Parathyroid adenoma (tissue), 2 donors: Measurements from ENCODE around the gene NLGN1.
A peak's percentile ranks its signal among the peaks of the same experiment; 100 is the strongest.
"Not testable (repeated sequence)": the region's sequence is repeated elsewhere in the genome, so short reads cannot be mapped to it uniquely, and the experiment has no call there.

Experiments
- H2AFZ ChIP-seq: fragments of 300-600 bp; sonication (generic); one replicate; pipeline ENCODE4 v1.7.0; 2017; ENCODE audit warnings: antibody characterized with exemption, mild to moderate bottlenecking
- H3K27ac ChIP-seq: fragments of 300-600 bp; sonication (generic); one replicate; pipeline ENCODE4 v1.7.0; 2017
- H3K27me3 ChIP-seq: fragments of 300-600 bp; sonication (generic); one replicate; pipeline ENCODE4 v1.7.0; 2017; ENCODE audit warnings: low read length; ENCODE audit not compliant: control insufficient read depth, insufficient read depth
- H3K36me3 ChIP-seq: fragments of 300-600 bp; sonication (generic); one replicate; pipeline ENCODE4 v1.7.0; 2017; ENCODE audit warnings: low read length; ENCODE audit not compliant: control insufficient read depth, insufficient read depth
- H3K4me1 ChIP-seq: fragments of 300-600 bp; sonication (generic); one replicate; pipeline ENCODE4 v1.7.0; 2017; ENCODE audit warnings: control low read depth
- H3K4me2 ChIP-seq: fragments of 300-600 bp; sonication (generic); one replicate; pipeline ENCODE4 v1.7.0; 2017; ENCODE audit warnings: low read length
- H3K4me3 ChIP-seq: fragments of 300-600 bp; sonication (generic); one replicate; pipeline ENCODE4 v1.7.0; 2017; ENCODE audit warnings: low read depth, low read length
- H3K79me2 ChIP-seq: fragments of 300-600 bp; sonication (generic); one replicate; pipeline ENCODE4 v1.7.0; 2017; ENCODE audit warnings: control low read depth
- H3K9ac ChIP-seq: fragments of 300-600 bp; sonication (generic); one replicate; pipeline ENCODE4 v1.7.0; 2017; ENCODE audit warnings: mild to moderate bottlenecking
- H3K9me3 ChIP-seq: fragments of 300-600 bp; sonication (generic); one replicate; pipeline ENCODE4 v1.7.0; 2017; ENCODE audit warnings: low read length; ENCODE audit not compliant: control insufficient read depth
- CTCF ChIP-seq: fragments of 300-600 bp; sonication (generic); IDR thresholded peaks from one replicate; pipeline ENCODE4 v1.7.0; 2017; ENCODE audit warnings: antibody characterized with exemption, mild to moderate bottlenecking
- donor health status: primary hyperparathyroidism.

The NLGN1 gene

GRCh38 chr3:173397161-173398110 lies at the start of gene NLGN1:
TSS of gene NLGN1 (plus strand) at chr3:173397744.
- H2AFZ ChIP-seq: peak within 1 kb of the TSS; percentile 28
- H3K27ac ChIP-seq: no peak within 1 kb of the TSS
- peak within 1 kb of the TSS; percentile 69 for H3K4me2 ChIP-seq
- no peak for TF ChIP-seq CTCF
- no peaks in the 10 kb centered on the region for H3K4me1 ChIP-seq
- H3K27me3 ChIP-seq: no peaks in the 10 kb centered on the region
- no peaks in the 10 kb centered on the region for H3K36me3 ChIP-seq
- no peaks in the 10 kb centered on the region for H3K9me3 ChIP-seq
- H3K9ac ChIP-seq: no peak within 1 kb of the TSS
- H3K79me2 ChIP-seq: no peaks in the 10 kb centered on the region
- H3K4me3 ChIP-seq: peak within 1 kb of the TSS; percentile 76

- no peaks in the 10 kb centered on the region for H3K36me3 ChIP-seq
- no peaks in the 10 kb centered on the region for H3K4me1 ChIP-seq
- no peak overlapping the region for H3K9ac ChIP-seq
- H2AFZ ChIP-seq: no peak overlapping the region
- no peak for TF ChIP-seq CTCF
- no peak overlapping the region for H3K4me3 ChIP-seq
- no peak overlapping the region for H3K27ac ChIP-seq
- no peaks in the 10 kb centered on the region for H3K9me3 ChIP-seq
- H3K79me2 ChIP-seq: no peaks in the 10 kb centered on the region
- no peaks in the 10 kb centered on the region for H3K27me3 ChIP-seq
- H3K4me2 ChIP-seq: no peak overlapping the region
These were observed 45.7 kb upstream of the NLGN1 start for GRCh38 chr3:173351886-173352285.

- not testable (repeated sequence) for H2AFZ ChIP-seq, H3K4me3 ChIP-seq, H3K27me3 ChIP-seq, H3K27ac ChIP-seq, H3K4me2 ChIP-seq, H3K9me3 ChIP-seq, H3K79me2 ChIP-seq, H3K4me1 ChIP-seq, H3K9ac ChIP-seq, H3K36me3 ChIP-seq
These were observed 44.4 kb upstream of the NLGN1 start for GRCh38 chr3:173353137-173353536.

- no peaks in the 10 kb centered on the region for H3K79me2 ChIP-seq
- no peaks in the 10 kb centered on the region for H3K27me3 ChIP-seq
- H3K4me1 ChIP-seq: no peaks in the 10 kb centered on the region
- H3K9ac ChIP-seq: no peak overlapping the region
- H3K4me2 ChIP-seq: no peak overlapping the region
- no peak overlapping the region for H2AFZ ChIP-seq
- no peak overlapping the region for H3K4me3 ChIP-seq
- no peak overlapping the region for H3K27ac ChIP-seq
- no peak for TF ChIP-seq CTCF
- no peaks in the 10 kb centered on the region for H3K9me3 ChIP-seq
- H3K36me3 ChIP-seq: no peaks in the 10 kb centered on the region
These were observed 43.4 kb upstream of the NLGN1 start for GRCh38 chr3:173354124-173354523.

GRCh38 chr3:173371848-173372487 lies 25.6 kb upstream of the NLGN1 start:
- Histone ChIP-seq H2AFZ (no peak overlapping the region), H3K36me3 (no peaks in the 10 kb centered on the region), H3K4me1 (no peaks in the 10 kb centered on the region), H3K27me3 (no peaks in the 10 kb centered on the region), H3K79me2 (no peaks in the 10 kb centered on the region), H3K4me3 (no peak overlapping the region), H3K27ac (no peak overlapping the region), H3K9me3 (no peaks in the 10 kb centered on the region), H3K4me2 (no peak overlapping the region), H3K9ac (no peak overlapping the region)
- TF ChIP-seq CTCF: peak; percentile 18
